IPS-18c (cell line): ENCODE results near the gene KRTAP3-2.

Source experiments
- H3K4me3 ChIP-seq: 2 replicates; pipeline ENCODE4 v1.7.0; 2013; ENCODE audit warnings: low read depth, mild to moderate bottlenecking, low read length, moderate library complexity; ENCODE audit not compliant: insufficient read depth
- H3K9me3 ChIP-seq: one replicate; pipeline ENCODE4 v1.6.1; 2013; ENCODE audit warnings: mild to moderate bottlenecking, low read length, moderate library complexity; ENCODE audit not compliant: control insufficient read depth, insufficient read depth

Gene KRTAP3-2

DNA sequence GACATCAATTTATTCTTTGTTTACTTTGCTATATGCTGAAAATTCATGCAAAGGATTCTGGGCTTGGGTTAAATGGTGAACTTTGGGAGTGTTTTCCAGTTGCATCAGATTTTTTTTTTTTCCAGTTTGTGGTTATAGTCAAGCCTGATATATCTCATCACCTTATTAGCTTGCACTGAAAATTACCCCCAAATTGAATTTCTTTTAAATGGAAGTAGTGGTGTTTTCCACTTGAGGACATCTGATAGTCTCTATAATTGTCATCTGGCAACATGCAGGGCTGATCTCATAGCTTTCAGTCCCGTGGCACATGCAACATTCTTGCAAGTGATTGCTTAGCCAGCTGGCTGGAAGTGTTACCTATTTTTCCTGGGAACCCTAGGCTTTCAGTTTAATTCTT is 13.9 kb upstream of the KRTAP3-2 start:
- H3K4me3 ChIP-seq = no peak overlapping the region
- no peaks in the 10 kb centered on the region for H3K9me3 ChIP-seq

DNA sequence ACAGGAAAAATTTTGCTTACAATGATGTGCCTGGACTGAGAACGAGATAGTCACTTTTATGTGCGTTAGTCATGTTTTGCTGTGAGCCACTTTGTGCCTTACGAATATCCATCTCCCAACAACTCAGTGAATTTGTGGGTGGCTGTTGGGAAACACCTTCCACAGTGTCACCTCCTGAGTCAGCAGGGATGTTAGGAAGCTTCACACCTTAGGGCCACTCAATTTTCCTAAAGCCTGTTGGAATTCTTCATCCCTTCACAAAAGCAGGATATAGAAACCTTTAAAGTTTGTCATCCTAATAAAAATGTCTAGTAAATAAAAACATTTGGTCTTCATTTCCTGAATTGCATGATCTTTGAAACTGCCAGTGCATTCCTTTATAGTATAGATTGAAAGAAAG is 13.5 kb upstream of the KRTAP3-2 start:
- no peaks in the 10 kb centered on the region for H3K9me3 ChIP-seq
- no peak overlapping the region for H3K4me3 ChIP-seq

DNA sequence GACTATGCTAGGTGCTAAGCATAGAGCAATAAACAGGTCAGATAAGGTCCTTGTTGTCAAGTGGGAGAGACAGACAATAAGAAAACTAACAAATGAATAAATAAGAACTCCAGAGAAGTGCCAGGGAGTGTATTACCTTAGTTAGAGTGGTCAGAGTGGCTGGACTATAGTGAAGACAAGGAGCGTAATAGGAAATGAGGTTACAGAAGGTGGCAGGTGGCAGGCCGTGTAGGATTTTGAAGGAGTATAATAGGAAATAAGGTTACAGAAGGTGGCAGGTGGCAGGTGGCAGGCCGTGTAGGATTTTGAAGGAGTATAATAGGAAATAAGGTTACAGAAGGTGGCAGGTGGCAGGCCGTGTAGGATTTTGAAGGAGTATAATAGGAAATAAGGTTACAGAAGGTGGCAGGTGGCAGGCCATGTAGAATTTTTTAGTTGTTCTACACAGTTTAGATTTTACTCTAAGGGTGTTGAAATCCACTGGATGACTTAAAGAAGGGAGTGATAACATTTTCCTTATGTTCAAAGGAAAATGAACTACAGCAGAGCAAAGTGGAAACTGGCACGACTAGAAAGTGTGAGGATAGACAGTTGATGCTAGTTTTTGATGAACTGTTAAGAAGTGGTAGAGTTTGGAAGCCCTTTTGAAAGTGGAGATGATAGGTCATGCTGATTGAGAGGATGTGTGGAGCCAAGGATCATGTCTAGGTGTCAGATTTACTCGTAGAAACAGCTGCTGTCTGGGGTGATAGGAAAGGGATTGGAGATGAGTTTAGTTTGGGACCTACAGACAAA is 12.8 kb upstream of the KRTAP3-2 start:
- Histone ChIP-seq H3K9me3 (no peaks in the 10 kb centered on the region), H3K4me3 (no peak overlapping the region)

DNA sequence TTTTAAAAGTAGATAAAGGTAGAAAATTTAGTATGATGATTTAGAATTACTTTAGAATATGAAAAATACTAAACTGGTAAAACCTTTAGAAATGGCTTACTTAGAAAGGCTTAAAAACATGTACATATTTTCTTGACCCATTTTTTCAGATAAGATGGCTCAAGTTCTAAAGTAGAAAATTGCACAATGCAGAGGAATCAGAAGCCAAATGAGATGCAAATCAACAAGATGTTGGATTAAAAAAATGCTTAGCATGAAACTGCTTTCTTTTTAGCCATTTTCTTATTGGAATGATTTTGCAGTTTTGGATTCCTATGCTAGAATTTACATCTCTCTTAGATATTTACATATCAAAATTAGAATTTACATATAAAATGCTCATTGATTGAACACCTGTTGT is 10.7 kb upstream of the KRTAP3-2 start:
- no peaks in the 10 kb centered on the region for H3K9me3 ChIP-seq
- no peak overlapping the region for H3K4me3 ChIP-seq

DNA sequence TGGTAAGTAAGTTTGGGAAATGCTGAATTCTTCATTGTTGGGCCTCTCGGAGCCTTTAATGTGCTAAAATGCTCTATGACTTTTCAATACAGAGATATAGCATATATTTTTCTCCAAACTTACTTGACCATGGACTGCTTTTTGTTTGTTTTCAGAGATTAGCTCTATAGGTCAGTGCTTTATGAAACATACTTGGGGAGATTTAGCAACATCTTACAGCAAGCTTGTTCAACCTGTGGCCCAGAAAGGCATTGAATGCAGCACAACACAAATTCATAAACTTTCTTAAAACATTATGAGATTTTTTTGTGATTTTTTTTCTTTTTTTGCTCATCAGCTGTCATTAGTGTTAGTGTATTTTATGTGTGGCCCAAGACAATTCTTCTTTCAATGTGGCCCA is 10.2 kb upstream of the KRTAP3-2 start:
- H3K9me3 ChIP-seq = no peaks in the 10 kb centered on the region
- no peak overlapping the region for H3K4me3 ChIP-seq

DNA sequence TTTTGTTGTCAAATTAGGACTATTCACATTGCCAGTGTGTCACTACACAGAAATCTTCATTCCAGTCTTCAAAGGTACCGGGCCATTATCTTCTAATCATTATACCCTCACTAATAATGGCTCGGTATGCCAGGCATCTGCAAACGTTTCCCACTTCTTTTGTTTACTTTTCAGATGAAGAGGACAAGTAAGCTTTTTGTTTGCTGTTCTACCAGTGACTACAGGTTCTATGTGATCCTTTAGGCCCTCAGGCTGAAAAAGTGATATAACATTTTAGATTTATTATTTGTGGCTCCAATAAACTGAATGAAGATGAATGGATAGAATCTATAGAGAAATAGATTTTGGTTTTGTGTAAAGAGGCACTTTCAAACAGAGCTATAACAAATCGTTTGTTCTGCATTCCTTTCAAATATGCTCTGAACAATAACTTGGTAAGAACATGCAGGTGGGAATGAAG is 9.6 kb upstream of the KRTAP3-2 start:
- Histone ChIP-seq H3K9me3 (no peaks in the 10 kb centered on the region), H3K4me3 (no peak overlapping the region)

DNA sequence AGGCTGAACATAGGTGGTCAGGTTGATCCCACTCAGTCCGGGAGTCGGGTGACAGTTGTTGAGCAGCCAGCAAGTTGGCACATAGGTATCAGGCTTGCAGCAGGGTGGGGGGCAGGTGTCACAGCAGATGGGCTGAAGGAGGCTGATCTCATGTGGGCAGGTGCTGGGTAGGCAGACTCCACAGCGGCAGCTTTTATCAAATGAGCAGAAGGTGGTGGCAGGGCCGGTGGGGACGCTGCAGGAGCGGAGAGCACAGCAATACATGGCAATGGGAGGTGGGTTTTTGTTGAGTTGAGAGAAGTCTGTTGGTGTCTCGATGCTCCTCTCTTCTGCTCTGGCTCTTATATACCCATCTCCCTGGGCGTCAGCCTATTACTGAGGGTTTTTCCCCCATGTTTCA is 9.1 kb upstream of the KRTAP3-2 start, which contains the start of gene KRTAP3-1:
Gene KRTAP3-1, minus strand, starts transcription at position 318 of the 400 bp plus-strand sequence. Its CDS starts 54 bp downstream, at position 264.
- Histone ChIP-seq H3K4me3 (no peak within 1 kb of the TSS), H3K9me3 (no peaks in the 10 kb centered on the region)

DNA sequence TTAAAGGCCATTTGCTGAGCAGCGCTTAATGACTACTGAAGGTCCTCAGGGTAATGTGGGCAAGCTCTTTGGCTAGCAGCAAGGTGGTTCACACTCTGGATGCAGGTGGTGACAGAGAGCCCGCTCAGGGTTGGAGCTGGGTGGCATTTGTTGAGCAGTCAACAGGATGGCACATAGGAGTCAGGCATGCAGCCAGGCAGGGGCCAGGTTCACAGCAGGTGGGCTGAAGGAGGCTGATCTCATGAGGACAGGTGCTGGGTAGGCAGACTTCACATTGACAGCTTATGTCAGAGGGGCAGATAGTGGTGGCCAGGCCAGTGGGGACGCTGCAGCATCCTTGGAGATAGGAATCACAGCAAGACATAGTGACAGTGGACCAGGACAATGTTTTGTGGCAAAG is 4.7 kb upstream of the KRTAP3-2 start:
- H3K4me3 ChIP-seq = no peak overlapping the region

DNA sequence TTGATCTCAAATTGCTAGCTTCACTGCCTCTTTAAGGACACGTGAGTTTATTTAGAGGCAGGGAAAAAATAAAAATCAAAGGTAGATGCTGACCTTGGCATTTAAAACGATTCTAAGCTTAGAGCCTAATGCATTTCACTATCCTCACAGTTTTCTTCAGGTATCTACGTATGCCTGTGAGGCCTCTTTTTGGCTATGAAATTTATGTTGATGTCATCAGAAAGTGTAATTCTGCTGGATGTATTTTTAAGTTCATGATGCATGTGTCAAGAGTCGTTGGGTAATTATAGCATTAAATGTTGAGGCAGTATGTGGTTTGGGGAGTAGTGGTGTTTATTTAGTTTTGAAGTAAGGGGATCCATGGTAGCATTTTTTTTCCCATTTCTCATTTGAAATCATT is 4.2 kb upstream of the KRTAP3-2 start:
- Histone ChIP-seq H3K4me3 (no peak overlapping the region), H3K9me3 (no peaks in the 10 kb centered on the region)

More for the DNA sequence above, 4.7 kb upstream of the KRTAP3-2 start:
- no peaks in the 10 kb centered on the region for H3K9me3 ChIP-seq

DNA sequence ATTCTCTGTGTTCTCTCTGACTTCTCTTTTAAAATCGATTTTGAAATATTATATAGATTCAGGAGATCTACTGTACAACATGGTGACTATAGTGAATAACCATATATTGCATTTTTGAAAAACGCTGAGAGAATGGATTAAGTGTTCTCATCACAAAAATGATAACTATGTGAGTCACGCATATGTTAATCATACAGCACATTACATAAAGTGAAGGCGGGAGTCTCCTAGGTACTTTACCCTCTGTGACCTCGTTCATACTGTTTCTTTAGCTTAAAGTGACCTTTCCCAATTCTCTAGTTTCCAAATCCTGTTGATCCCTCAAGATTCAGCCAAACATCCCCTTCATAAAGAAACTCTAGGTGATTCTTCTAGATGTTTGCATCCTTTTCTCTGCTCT is 3.1 kb upstream of the KRTAP3-2 start:
- no peaks in the 10 kb centered on the region for H3K9me3 ChIP-seq
- H3K4me3 ChIP-seq = no peak overlapping the region

DNA sequence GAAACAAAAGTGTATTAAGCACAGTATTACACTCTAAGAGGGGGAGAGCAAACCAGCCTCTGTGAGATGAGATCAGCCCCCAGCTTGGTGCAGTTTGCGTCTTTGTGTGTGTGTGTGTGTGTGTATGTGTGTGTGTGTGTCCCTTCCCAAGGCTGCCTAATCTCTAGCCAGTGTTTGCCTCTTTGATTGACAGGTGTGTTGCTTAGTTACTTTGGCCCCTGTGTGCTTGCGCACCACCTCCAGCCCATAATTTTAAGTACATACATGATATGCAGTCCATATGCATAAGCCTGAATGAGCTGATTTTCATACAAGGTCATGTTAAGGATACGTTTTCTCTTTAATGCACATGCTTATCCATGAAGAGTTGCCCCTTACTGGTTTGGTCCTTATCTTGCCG is 2.1 kb upstream of the KRTAP3-2 start:
- no peaks in the 10 kb centered on the region for H3K9me3 ChIP-seq

DNA sequence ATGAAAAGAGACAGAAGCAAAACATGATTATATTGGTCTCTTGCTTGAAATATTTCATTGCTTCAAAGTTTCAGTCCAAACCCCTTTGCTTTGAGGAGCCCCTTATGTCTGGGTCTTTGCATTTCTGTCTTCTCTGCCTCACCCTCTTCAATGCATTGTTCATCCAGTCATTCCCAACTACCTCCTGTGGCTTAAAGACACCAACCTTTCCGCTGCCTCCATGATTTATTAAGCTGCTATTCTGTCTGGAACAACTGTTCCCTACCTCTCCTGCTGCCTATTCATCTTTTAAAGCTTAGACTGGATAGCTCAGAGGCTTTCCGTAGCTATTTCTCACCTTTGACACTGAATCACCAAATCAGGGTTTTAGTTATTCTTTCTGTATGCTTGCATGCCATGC is 2.3 kb downstream of the KRTAP3-2 start:
- H3K4me3 ChIP-seq = no peak overlapping the region

More for the DNA sequence above, 2.1 kb upstream of the KRTAP3-2 start:
- no peak overlapping the region for H3K4me3 ChIP-seq

DNA sequence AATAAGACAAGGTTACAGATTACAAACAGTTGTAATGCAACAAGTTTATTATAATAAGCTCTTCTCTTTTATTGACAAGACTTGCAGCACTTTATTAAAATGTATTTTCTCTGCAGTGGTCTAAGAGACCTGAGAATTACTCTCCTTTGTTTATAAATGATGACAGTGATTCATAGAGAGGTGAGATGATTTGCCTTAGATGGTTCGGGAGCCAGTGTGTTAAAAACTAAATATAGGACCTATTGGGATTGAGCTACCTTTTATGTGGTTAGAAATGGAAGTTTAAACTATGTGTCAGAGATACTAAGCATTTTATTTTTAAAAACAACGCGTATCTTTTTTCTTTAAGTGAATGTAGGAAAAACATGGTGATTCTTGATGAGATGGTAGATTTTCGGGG is 2.9 kb downstream of the KRTAP3-2 start:
- no peak overlapping the region for H3K4me3 ChIP-seq

More for the DNA sequence above, 2.3 kb downstream of the KRTAP3-2 start:
- no peaks in the 10 kb centered on the region for H3K9me3 ChIP-seq

DNA sequence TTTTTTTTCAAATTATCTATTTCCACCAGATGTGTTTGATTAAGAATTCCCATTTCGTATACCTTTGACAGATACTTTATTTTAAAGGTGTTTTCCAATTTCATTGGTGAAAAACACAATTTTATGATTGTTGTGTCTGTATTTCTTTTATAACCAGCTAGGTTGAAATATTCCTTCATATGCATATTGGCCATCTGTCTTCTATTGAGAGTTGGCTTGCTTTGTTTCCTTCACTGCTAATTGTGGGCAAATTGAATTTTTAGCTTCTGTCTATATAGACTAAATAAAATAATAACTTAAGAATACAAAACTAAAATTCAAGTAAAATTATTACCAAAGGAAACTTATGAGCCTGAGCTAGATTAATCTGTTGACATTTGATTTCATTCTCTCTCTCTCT is 4.6 kb downstream of the KRTAP3-2 start:
- Histone ChIP-seq H3K9me3 (no peaks in the 10 kb centered on the region), H3K4me3 (no peak overlapping the region)

More for the DNA sequence above, 2.9 kb downstream of the KRTAP3-2 start:
- H3K9me3 ChIP-seq = no peaks in the 10 kb centered on the region

DNA sequence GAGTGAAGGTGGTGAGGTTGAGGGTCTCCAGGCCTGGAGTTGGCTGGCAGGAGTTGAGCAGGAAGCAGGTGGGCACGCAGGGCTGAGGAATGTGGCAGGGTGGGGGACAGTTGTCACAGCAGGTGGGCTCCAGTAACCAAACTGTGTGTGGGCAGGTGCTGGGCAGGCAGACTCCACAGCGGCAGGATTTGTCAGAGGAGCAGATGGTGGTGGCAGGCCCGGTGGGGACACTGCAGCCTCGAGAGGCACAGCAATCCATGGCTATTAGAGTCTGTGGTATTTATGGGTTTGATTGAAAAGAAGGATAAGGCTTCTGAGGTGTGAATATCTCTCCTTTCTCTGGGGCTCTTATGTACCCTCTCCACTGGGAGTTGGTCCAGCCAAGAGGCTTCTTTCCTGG is 5.9 kb downstream of the KRTAP3-2 start, which contains the start of gene KRTAP3-3:
Gene KRTAP3-3, minus strand, starts transcription at position 326 of the 400 bp plus-strand sequence. Its CDS starts 67 bp downstream, at position 259.
- Histone ChIP-seq H3K9me3 (no peaks in the 10 kb centered on the region), H3K4me3 (no peak within 1 kb of the TSS)

DNA sequence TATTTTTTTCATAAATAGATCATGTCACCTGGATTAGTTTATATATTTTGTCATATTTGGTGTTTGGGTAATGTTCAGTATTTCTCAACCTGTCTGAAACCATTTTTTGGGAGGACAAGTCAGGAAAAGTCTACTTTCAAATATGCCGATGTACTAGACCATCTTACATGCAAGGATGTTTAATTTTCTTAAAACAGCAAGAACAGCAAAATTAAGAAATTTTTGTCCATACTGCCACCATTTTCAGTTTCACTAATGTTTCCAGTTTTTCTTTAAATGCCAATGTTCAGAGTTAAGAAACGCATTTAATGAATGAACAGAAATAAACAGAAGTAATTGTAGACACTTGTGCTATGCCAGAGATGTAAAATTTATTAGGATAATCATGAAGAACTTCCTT is 6.6 kb downstream of the KRTAP3-2 start:
- no peaks in the 10 kb centered on the region for H3K9me3 ChIP-seq
- H3K4me3 ChIP-seq = no peak overlapping the region

DNA sequence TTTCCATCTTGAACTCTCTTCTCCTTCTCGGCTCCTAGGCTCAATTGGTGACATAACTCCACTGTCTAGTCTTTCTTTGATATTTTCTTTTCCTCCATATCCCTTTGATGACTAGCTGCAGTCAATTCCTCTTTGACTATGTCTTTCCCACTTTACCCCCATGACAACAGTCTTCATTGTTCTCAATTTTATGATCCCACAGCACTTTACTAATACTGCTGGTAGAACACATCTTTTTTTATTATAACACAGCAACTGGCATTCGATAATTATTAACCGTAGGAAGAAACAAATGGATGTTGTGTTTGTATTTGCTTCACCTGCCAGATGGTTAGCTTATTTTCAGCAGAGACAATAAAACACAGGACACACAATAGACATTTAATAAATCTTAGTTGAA is 7.0 kb downstream of the KRTAP3-2 start:
- no peak overlapping the region for H3K4me3 ChIP-seq

DNA sequence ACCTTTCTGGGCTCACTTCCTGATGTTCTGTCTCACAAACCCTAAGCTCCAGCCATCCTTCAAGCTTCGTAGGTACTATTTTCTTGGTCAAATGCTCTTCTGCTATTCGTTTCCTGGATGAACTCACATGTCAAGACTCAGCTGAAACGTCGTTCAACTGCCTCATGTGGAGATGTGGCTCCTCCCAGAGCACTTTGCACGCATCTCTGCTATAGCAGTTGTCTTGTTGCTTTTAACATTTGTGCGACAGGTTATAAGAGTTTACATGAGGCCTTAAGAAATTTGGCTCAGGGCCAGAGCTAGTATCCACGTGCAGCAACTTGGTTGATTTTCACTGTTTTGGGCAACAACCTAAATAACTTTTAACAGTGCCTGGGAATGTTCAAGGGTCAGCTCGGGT is 12.8 kb downstream of the KRTAP3-2 start:
- Histone ChIP-seq H3K4me3 (no peak overlapping the region), H3K9me3 (no peaks in the 10 kb centered on the region)

More for the DNA sequence above, 7.0 kb downstream of the KRTAP3-2 start:
- H3K9me3 ChIP-seq = no peaks in the 10 kb centered on the region
